Uterus (tissue), 2 donors: ENCODE measurements around the gene CFAP65.

ENCODE experiments used
- POLR2A ChIP-seq, 2 donors: fragments of 450-650 bp; IDR thresholded peaks; one replicate each; pipeline ENCODE4 v1.6.1; 2016; ENCODE audit warnings: antibody characterized with exemption in 2 of 2, mild to moderate bottlenecking in 1 of 2, moderate library complexity in 1 of 2
- TF ChIP-seq, protein P1 (sequence below), 4 experiments: fragments of 200-600 bp in 2 of 4; fragments of 450-650 bp in 2 of 4; sonication (generic) in 2 of 4; IDR thresholded peaks; one replicate each; pipeline ENCODE4 v1.5.1; 2016 to 2019; ENCODE audit warnings: antibody characterized with exemption in 4 of 4, mild to moderate bottlenecking in 2 of 4, moderate library complexity in 1 of 4

DNA sequence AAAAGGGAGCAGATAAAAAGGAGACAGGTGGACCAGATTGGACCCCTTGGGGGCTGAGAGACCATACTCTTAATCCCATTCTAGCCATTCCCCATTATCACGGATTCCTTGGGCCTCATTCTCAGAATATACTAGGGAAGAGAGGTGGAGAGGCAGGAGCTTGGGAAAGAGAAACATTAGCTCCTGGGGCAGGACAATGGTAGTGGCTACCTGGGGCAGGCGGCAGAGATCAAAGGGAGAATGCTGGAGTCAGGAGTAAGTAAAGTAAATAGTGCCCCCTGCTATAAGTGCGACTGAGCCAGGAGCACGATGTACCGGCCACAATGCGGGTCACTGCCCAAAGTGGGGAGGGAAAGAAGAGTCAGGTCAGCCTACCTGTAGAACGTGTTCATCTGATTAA is 39.8 kb upstream of the CFAP65 start:
- TF ChIP-seq, protein P1, sequence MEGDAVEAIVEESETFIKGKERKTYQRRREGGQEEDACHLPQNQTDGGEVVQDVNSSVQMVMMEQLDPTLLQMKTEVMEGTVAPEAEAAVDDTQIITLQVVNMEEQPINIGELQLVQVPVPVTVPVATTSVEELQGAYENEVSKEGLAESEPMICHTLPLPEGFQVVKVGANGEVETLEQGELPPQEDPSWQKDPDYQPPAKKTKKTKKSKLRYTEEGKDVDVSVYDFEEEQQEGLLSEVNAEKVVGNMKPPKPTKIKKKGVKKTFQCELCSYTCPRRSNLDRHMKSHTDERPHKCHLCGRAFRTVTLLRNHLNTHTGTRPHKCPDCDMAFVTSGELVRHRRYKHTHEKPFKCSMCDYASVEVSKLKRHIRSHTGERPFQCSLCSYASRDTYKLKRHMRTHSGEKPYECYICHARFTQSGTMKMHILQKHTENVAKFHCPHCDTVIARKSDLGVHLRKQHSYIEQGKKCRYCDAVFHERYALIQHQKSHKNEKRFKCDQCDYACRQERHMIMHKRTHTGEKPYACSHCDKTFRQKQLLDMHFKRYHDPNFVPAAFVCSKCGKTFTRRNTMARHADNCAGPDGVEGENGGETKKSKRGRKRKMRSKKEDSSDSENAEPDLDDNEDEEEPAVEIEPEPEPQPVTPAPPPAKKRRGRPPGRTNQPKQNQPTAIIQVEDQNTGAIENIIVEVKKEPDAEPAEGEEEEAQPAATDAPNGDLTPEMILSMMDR (IDR thresholded peaks at IDR 0.05): no peak
- TF ChIP-seq POLR2A (IDR thresholded peaks at IDR 0.05): no peak
